ENCODE data around the gene POLR3C.

POLR3C gene

GRCh38 chr1:145886816-145887215 is 62.8 kb downstream of the POLR3C start:
- no peak overlapping the region for H3K4me3 ChIP-seq (ENCODE audit: low read length)
- DNase-seq (ENCODE audit: low read depth): no peak
- no peak for TF ChIP-seq CTCF (conservative IDR thresholded peaks at IDR 0.05; ENCODE audit: low read length)

GRCh38 chr1:145887631-145888030 is 63.6 kb downstream of the POLR3C start:
- no peak for TF ChIP-seq CTCF (conservative IDR thresholded peaks at IDR 0.05; ENCODE audit: low read length)

GRCh38 chr1:145889722-145890121 is 65.7 kb downstream of the POLR3C start:
- no peak for TF ChIP-seq CTCF (conservative IDR thresholded peaks at IDR 0.05; ENCODE audit: low read length)
- DNase-seq (ENCODE audit: low read depth): no peak

More at GRCh38 chr1:145887631-145888030, 63.6 kb downstream of the POLR3C start:
- H3K4me3 ChIP-seq (ENCODE audit: low read length): no peak overlapping the region
- no peak for DNase-seq (ENCODE audit: low read depth)

GRCh38 chr1:145891143-145891542 is 67.1 kb downstream of the POLR3C start:
- no peak overlapping the region for H3K4me3 ChIP-seq (ENCODE audit: low read length)
- no peak for TF ChIP-seq CTCF (conservative IDR thresholded peaks at IDR 0.05; ENCODE audit: low read length)
- no peak for DNase-seq (ENCODE audit: low read depth)

More at GRCh38 chr1:145889722-145890121, 65.7 kb downstream of the POLR3C start:
- H3K4me3 ChIP-seq (ENCODE audit: low read length): no peak overlapping the region

- DNase-seq (ENCODE audit: low read depth): peak; percentile 97
- H3K4me3 ChIP-seq (ENCODE audit: low read length): peak overlapping the region; percentile 6
- peak; percentile 93 for TF ChIP-seq CTCF (conservative IDR thresholded peaks at IDR 0.05; ENCODE audit: low read length)
These were observed 67.8 kb downstream of the POLR3C start for GRCh38 chr1:145891587-145892485.

GRCh38 chr1:145892486-145893087 is 68.6 kb downstream of the POLR3C start:
- peak overlapping the region; percentile 6 for H3K4me3 ChIP-seq (ENCODE audit: low read length)
- DNase-seq (ENCODE audit: low read depth): peak; percentile 13
- TF ChIP-seq CTCF (conservative IDR thresholded peaks at IDR 0.05; ENCODE audit: low read length): no peak
